ENCODE results near the gene ZNF865.

The ZNF865 gene

GRCh38 chr19:55644842-55645511, 39.5 kb downstream of the ZNF865 start:
- no peaks in the 10 kb centered on the region for H3K27me3 ChIP-seq
- peak overlapping the region; percentile 90 for H3K4me3 ChIP-seq (ENCODE audit: low read depth, low read length)
- DNase-seq = no peak
- H3K4me1 ChIP-seq = peaks cover 9% of the 10 kb centered on the region
- H3K36me3 ChIP-seq = peaks cover 17% of the 10 kb centered on the region
- no peak for TF ChIP-seq CTCF (IDR thresholded peaks at IDR 0.05; ENCODE audit: low read depth, low read length)
- no peaks in the 10 kb centered on the region for H3K9me3 ChIP-seq

GRCh38 chr19:55645512-55645881, 40.0 kb downstream of the ZNF865 start:
- Histone ChIP-seq H3K36me3 (peaks cover 17% of the 10 kb centered on the region), H3K27me3 (no peaks in the 10 kb centered on the region), H3K9me3 (no peaks in the 10 kb centered on the region), H3K4me3 (ENCODE audit: low read depth, low read length) (no peak overlapping the region), H3K4me1 (peaks cover 4% of the 10 kb centered on the region)
- no peak for TF ChIP-seq CTCF (IDR thresholded peaks at IDR 0.05; ENCODE audit: low read depth, low read length)
- no peak for DNase-seq

GRCh38 chr19:55646889-55647731, 41.7 kb downstream of the ZNF865 start:
- Histone ChIP-seq H3K36me3 (peaks cover 17% of the 10 kb centered on the region), H3K4me1 (peaks cover 4% of the 10 kb centered on the region), H3K27me3 (no peaks in the 10 kb centered on the region), H3K9me3 (no peaks in the 10 kb centered on the region), H3K4me3 (ENCODE audit: low read depth, low read length) (peak overlapping the region; percentile 77)
- TF ChIP-seq CTCF (IDR thresholded peaks at IDR 0.05; ENCODE audit: low read depth, low read length) = no peak
- DNase-seq = no peak

- H3K4me3 ChIP-seq (ENCODE audit: low read depth, low read length) = peak within 1 kb of the TSS; percentile 77
- peak; percentile 75 for DNase-seq
These were observed 42.5 kb downstream of the ZNF865 start, which contains the start of gene CCDC106 for GRCh38 chr19:55647732-55648584. TSS of gene CCDC106 (plus strand) at chr19:55648212. CDS start at chr19:55649047, 835 bp downstream.

GRCh38 chr19:55648585-55649267, 43.3 kb downstream of the ZNF865 start:
- DNase-seq = no peak
- peaks cover 17% of the 10 kb centered on the region for H3K36me3 ChIP-seq
- H3K4me3 ChIP-seq (ENCODE audit: low read depth, low read length) = peak overlapping the region; percentile 77
- no peak for TF ChIP-seq CTCF (IDR thresholded peaks at IDR 0.05; ENCODE audit: low read depth, low read length)
- H3K4me1 ChIP-seq = peaks cover 4% of the 10 kb centered on the region
- no peaks in the 10 kb centered on the region for H3K27me3 ChIP-seq
- no peaks in the 10 kb centered on the region for H3K9me3 ChIP-seq

More at GRCh38 chr19:55647732-55648584, 42.5 kb downstream of the ZNF865 start, which contains the start of gene CCDC106:
- Histone ChIP-seq H3K27me3 (no peaks in the 10 kb centered on the region), H3K36me3 (peaks cover 17% of the 10 kb centered on the region), H3K4me1 (peaks cover 4% of the 10 kb centered on the region), H3K9me3 (no peaks in the 10 kb centered on the region)
- no peak for TF ChIP-seq CTCF (IDR thresholded peaks at IDR 0.05; ENCODE audit: low read depth, low read length)
